SK-N-SH treated with all-trans-retinoic acid at 6 μM for 48 hours (cell line): Measurements from ENCODE around the gene ZBTB24.

Source experiments
- ATAC-seq: fragments of 200-7000 bp; cut with Tn5 transposase; 3 replicates; pipeline ENCODE4 v1.9.1; 2020; ENCODE audit warnings: mild to moderate bottlenecking, moderate library complexity
- ARNTL ChIP-seq: fragments of 450-650 bp; formaldehyde crosslinking; IDR thresholded peaks from 2 replicates; pipeline ENCODE4 v1.5.0; 2020; ENCODE audit warnings: low read depth, mild to moderate bottlenecking, moderate library complexity, borderline replicate concordance
- CSDC2 ChIP-seq: fragments of 250-450 bp; sonication (Bioruptor Pico); IDR thresholded peaks from 2 replicates; pipeline ENCODE4 v1.5.0; 2020; ENCODE audit warnings: mild to moderate bottlenecking, moderate library complexity
- ESRRG ChIP-seq: fragments of 250-450 bp; sonication (Bioruptor Pico); IDR thresholded peaks from 2 replicates; pipeline ENCODE4 v1.6.1; 2021; ENCODE audit warnings: mild to moderate bottlenecking
- GLIS3 ChIP-seq: fragments of 250-450 bp; sonication (Bioruptor Pico); IDR thresholded peaks from 2 replicates; pipeline ENCODE4 v1.5.0; 2020; ENCODE audit warnings: mild to moderate bottlenecking, moderate library complexity
- ISL1 ChIP-seq: fragments of 250-450 bp; sonication (Bioruptor Pico); IDR thresholded peaks from 2 replicates; pipeline ENCODE4 v2.1.2; 2022; ENCODE audit warnings: mild to moderate bottlenecking, moderate library complexity
- OSR1 ChIP-seq: fragments of 250-450 bp; sonication (Bioruptor Pico); IDR thresholded peaks from 2 replicates; pipeline ENCODE4 v1.8.0; 2022; ENCODE audit warnings: moderate library complexity, mild to moderate bottlenecking, inconsistent platforms
- PPARA ChIP-seq: fragments of 250-450 bp; sonication (Bioruptor Pico); IDR thresholded peaks from 2 replicates; pipeline ENCODE4 v1.5.0; 2020; ENCODE audit warnings: mild to moderate bottlenecking, borderline replicate concordance
- RARB ChIP-seq: fragments of 250-450 bp; sonication (Bioruptor Pico); IDR thresholded peaks from 2 replicates; pipeline ENCODE4 v1.8.0; 2021; ENCODE audit warnings: mild to moderate bottlenecking, moderate library complexity
- SNAI2 ChIP-seq: fragments of 250-450 bp; sonication (Bioruptor Pico); IDR thresholded peaks from 2 replicates; pipeline ENCODE4 v1.5.0; 2020; ENCODE audit warnings: mild to moderate bottlenecking, moderate library complexity
- TCF4 ChIP-seq: fragments of 250-450 bp; sonication (Bioruptor Pico); IDR thresholded peaks from 2 replicates; pipeline ENCODE4 v1.8.0; 2021; ENCODE audit warnings: mild to moderate bottlenecking, moderate library complexity, borderline replicate concordance
- TOX ChIP-seq: fragments of 250-450 bp; sonication (Bioruptor Pico); IDR thresholded peaks from 2 replicates; pipeline ENCODE4 v1.8.0; 2021; ENCODE audit warnings: mild to moderate bottlenecking, moderate library complexity, borderline replicate concordance
- ZC3H10 ChIP-seq: fragments of 250-450 bp; sonication (Bioruptor Pico); IDR thresholded peaks from 2 replicates; pipeline ENCODE4 v1.5.1; 2021; ENCODE audit warnings: mild to moderate bottlenecking, moderate library complexity
- ZFP3 ChIP-seq: fragments of 250-450 bp; sonication (Bioruptor Pico); IDR thresholded peaks from 2 replicates; pipeline ENCODE4 v1.5.0; 2020; ENCODE audit warnings: mild to moderate bottlenecking, moderate library complexity
- ZFP30 ChIP-seq: fragments of 450-650 bp; formaldehyde crosslinking; IDR thresholded peaks from 2 replicates; pipeline ENCODE4 v1.5.0; 2022; ENCODE audit warnings: mild to moderate bottlenecking, moderate library complexity
- ZNF565 ChIP-seq: fragments of 450-650 bp; formaldehyde crosslinking; conservative IDR thresholded peaks from 2 replicates; pipeline ENCODE4 v1.5.0; 2020; ENCODE audit warnings: low read depth, mild to moderate bottlenecking, moderate library complexity
- ZNF70 ChIP-seq: fragments of 450-650 bp; formaldehyde crosslinking; IDR thresholded peaks from 2 replicates; pipeline ENCODE4 v1.5.0; 2020; ENCODE audit warnings: mild to moderate bottlenecking, moderate library complexity
- ZNF8 ChIP-seq: fragments of 450-650 bp; formaldehyde crosslinking; IDR thresholded peaks from 2 replicates; pipeline ENCODE4 v1.5.0; 2020; ENCODE audit warnings: mild to moderate bottlenecking, moderate library complexity
- TF ChIP-seq, protein P1 (sequence below): fragments of 250-450 bp; sonication (Bioruptor Pico); IDR thresholded peaks from 2 replicates; pipeline ENCODE4 v1.8.0; 2021; ENCODE audit warnings: low read depth, mild to moderate bottlenecking, moderate library complexity, borderline replicate concordance
- TF ChIP-seq, protein P2 (sequence below): fragments of 250-450 bp; sonication (Bioruptor Pico); IDR thresholded peaks from 2 replicates; pipeline ENCODE4 v1.8.0; 2020; ENCODE audit warnings: mild to moderate bottlenecking, moderate library complexity, borderline replicate concordance
- TF ChIP-seq, protein P3 (sequence below): fragments of 250-450 bp; sonication (Bioruptor Pico); IDR thresholded peaks from 2 replicates; pipeline ENCODE4 v1.5.0; 2020; ENCODE audit warnings: mild to moderate bottlenecking, moderate library complexity
- TF ChIP-seq, protein P4 (sequence below): fragments of 250-450 bp; sonication (Bioruptor Pico); IDR thresholded peaks from 2 replicates; pipeline ENCODE4 v1.5.1; 2020; ENCODE audit warnings: low read depth, mild to moderate bottlenecking, moderate library complexity

ZBTB24 gene

DNA sequence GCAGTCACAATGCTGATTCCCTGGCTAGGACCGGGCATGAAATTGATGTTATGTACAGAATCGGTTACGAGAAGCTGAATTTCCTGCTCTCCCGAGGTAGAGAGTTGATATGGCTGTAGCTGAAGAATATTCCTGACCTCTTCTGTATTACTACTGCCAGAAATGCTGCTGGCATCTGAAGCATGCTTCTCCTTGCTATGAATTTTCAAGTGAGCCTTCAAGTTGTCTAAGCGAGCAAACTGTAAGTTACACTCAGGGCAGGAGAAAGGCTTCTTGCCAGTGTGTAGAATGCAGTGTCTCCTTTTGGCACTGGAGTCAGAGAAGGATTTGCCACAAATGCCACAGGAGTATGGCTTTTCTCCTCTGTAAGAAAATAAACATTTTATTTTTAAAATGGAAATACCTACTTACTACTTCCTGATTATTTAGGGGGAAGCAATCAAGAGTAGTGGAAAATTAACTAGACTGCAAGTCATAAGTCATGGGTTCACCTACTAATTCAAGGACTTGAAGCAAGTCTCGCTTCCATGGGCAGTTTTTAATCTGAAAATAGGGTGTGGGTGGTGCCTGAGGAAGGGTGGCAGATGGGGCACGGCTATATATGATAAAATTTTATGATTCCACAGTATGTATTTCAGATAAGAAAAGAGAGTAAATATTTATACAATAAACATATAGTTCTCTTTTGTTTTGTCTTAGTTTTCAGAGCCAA is 16.7 kb downstream of the ZBTB24 start:
- ATAC-seq, result no peak
- TF ChIP-seq ZFP30 (CRISPR knock-in tag) (no peak), TOX (CRISPR knock-in tag) (no peak), TCF4 (no peak), ZNF70 (CRISPR knock-in tag) (no peak), ARNTL (CRISPR knock-in tag) (no peak), CSDC2 (CRISPR knock-in tag) (no peak), GLIS3 (CRISPR knock-in tag) (no peak), ISL1 (CRISPR knock-in tag) (no peak), ZNF565 (CRISPR knock-in tag) (no peak), SNAI2 (CRISPR knock-in tag) (no peak), ZNF8 (CRISPR knock-in tag) (no peak), ZFP3 (CRISPR knock-in tag) (no peak), OSR1 (CRISPR knock-in tag) (no peak), RARB (CRISPR knock-in tag) (no peak)
- TF ChIP-seq, protein P1, sequence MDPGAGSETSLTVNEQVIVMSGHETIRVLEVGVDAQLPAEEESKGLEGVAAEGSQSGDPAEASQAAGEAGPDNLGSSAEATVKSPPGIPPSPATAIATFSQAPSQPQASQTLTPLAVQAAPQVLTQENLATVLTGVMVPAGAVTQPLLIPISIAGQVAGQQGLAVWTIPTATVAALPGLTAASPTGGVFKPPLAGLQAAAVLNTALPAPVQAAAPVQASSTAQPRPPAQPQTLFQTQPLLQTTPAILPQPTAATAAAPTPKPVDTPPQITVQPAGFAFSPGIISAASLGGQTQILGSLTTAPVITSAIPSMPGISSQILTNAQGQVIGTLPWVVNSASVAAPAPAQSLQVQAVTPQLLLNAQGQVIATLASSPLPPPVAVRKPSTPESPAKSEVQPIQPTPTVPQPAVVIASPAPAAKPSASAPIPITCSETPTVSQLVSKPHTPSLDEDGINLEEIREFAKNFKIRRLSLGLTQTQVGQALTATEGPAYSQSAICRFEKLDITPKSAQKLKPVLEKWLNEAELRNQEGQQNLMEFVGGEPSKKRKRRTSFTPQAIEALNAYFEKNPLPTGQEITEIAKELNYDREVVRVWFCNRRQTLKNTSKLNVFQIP (CRISPR knock-in tag), result no peak
- TF ChIP-seq, protein P2, sequence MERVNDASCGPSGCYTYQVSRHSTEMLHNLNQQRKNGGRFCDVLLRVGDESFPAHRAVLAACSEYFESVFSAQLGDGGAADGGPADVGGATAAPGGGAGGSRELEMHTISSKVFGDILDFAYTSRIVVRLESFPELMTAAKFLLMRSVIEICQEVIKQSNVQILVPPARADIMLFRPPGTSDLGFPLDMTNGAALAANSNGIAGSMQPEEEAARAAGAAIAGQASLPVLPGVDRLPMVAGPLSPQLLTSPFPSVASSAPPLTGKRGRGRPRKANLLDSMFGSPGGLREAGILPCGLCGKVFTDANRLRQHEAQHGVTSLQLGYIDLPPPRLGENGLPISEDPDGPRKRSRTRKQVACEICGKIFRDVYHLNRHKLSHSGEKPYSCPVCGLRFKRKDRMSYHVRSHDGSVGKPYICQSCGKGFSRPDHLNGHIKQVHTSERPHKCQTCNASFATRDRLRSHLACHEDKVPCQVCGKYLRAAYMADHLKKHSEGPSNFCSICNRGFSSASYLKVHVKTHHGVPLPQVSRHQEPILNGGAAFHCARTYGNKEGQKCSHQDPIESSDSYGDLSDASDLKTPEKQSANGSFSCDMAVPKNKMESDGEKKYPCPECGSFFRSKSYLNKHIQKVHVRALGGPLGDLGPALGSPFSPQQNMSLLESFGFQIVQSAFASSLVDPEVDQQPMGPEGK (CRISPR knock-in tag), result no peak
- TF ChIP-seq, protein P3, sequence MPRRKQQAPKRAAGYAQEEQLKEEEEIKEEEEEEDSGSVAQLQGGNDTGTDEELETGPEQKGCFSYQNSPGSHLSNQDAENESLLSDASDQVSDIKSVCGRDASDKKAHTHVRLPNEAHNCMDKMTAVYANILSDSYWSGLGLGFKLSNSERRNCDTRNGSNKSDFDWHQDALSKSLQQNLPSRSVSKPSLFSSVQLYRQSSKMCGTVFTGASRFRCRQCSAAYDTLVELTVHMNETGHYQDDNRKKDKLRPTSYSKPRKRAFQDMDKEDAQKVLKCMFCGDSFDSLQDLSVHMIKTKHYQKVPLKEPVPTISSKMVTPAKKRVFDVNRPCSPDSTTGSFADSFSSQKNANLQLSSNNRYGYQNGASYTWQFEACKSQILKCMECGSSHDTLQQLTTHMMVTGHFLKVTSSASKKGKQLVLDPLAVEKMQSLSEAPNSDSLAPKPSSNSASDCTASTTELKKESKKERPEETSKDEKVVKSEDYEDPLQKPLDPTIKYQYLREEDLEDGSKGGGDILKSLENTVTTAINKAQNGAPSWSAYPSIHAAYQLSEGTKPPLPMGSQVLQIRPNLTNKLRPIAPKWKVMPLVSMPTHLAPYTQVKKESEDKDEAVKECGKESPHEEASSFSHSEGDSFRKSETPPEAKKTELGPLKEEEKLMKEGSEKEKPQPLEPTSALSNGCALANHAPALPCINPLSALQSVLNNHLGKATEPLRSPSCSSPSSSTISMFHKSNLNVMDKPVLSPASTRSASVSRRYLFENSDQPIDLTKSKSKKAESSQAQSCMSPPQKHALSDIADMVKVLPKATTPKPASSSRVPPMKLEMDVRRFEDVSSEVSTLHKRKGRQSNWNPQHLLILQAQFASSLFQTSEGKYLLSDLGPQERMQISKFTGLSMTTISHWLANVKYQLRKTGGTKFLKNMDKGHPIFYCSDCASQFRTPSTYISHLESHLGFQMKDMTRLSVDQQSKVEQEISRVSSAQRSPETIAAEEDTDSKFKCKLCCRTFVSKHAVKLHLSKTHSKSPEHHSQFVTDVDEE (CRISPR knock-in tag), result no peak

DNA sequence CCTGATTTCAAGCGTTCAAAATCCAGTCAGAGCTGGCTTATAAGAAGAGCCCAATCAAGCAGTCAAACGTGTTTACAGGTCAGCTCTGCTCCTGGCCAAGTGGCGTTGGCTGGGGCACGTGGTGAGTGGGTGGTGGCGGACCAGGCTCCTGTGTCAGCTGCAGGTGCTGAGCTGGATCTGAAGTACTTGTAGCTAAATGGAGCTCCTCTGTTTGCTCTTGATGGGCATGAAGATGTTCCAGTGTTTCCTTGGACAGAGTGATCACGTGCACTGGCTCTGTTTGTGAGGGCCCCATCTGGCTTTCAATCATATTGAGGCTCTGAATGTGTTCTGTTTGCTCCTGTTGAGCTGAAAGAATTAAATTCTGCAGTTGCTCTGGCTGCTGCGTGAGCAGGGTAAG is 17.2 kb downstream of the ZBTB24 start:
- ATAC-seq, result no peak
- TF ChIP-seq GLIS3 (CRISPR knock-in tag) (no peak), PPARA (CRISPR knock-in tag) (no peak), ESRRG (CRISPR knock-in tag) (no peak), ZC3H10 (CRISPR knock-in tag) (no peak), CSDC2 (CRISPR knock-in tag) (no peak), TOX (CRISPR knock-in tag) (no peak), ISL1 (CRISPR knock-in tag) (no peak), ZNF565 (CRISPR knock-in tag) (no peak), TCF4 (no peak), ZNF70 (CRISPR knock-in tag) (no peak), OSR1 (CRISPR knock-in tag) (no peak), RARB (CRISPR knock-in tag) (no peak), SNAI2 (CRISPR knock-in tag) (no peak), ZFP30 (CRISPR knock-in tag) (no peak)
- TF ChIP-seq, protein P3 (CRISPR knock-in tag), result no peak
- TF ChIP-seq, protein P2 (CRISPR knock-in tag), result no peak
- TF ChIP-seq, protein P4, sequence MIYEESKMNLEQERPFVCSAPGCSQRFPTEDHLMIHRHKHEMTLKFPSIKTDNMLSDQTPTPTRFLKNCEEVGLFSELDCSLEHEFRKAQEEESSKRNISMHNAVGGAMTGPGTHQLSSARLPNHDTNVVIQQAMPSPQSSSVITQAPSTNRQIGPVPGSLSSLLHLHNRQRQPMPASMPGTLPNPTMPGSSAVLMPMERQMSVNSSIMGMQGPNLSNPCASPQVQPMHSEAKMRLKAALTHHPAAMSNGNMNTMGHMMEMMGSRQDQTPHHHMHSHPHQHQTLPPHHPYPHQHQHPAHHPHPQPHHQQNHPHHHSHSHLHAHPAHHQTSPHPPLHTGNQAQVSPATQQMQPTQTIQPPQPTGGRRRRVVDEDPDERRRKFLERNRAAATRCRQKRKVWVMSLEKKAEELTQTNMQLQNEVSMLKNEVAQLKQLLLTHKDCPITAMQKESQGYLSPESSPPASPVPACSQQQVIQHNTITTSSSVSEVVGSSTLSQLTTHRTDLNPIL, result no peak
